Left renal cortex interstitium (tissue), 4 donors: ENCODE data around the gene CCDC182. TPM values are rescaled to one million over a fixed set of nuclear protein-coding genes. Genes with fewer than 3 reads are reported as not detected.

Experiments used
- DNase-seq, 4 donors: peaks; one replicate each; pipeline ENCODE4 v3.0.0-alpha.2; 2013; ENCODE audit warnings: low read depth in 4 of 4, low spot score in 2 of 4, missing footprints in 1 of 4
- polyA plus RNA-seq, 4 donors: library from polyadenylated mRNA; unstranded; fragments of 120-200 nt; gene quantifications; one replicate each; pipeline ENCODE4 v1.2.1, GENCODE V29; 2013; ENCODE audit not compliant: insufficient read length in 4 of 4

The CCDC182 gene
- polyA plus RNA-seq, 4 donors: 0.13 TPM; not detected in 3

DNA sequence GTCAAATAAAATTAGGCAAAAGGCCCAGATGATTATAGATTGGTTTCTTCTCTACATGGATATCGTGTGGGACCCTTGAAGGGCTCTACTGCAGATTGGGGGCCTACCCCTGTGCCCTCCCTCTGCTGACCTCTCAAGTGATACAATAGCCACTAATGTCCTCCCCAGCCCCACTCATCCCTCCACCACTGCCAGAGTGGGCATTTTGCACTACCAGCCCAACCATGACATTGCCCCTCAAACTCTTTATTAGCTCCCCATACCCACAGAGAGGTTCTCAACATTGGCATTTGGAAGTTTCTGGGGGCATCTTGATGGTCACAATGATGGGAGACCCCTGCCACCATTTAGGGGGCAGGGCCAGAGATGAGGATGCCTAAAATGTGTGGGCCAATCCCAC, 41.8 kb downstream of the CCDC182 start:
- DNase-seq: no peak

DNA sequence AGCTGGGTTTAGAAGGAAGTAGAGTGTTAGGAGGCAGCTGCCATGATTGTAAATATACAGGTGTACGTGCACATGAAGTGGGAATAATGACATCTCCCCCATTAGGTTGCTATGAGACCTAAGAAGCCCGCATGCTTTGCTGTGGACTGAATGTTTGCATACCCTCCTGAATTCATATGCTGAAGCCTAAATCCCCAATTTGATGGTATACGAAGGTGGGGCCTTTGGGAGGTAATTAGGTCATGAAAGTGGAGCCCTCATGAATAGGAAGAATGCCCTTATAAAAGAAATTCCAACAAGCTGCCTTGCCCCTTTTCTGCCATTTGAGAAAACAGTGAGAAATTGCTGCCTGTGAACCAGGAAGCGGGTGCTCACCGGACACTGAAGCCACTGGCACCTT, 44.0 kb downstream of the CCDC182 start:
- no peak for DNase-seq

DNA sequence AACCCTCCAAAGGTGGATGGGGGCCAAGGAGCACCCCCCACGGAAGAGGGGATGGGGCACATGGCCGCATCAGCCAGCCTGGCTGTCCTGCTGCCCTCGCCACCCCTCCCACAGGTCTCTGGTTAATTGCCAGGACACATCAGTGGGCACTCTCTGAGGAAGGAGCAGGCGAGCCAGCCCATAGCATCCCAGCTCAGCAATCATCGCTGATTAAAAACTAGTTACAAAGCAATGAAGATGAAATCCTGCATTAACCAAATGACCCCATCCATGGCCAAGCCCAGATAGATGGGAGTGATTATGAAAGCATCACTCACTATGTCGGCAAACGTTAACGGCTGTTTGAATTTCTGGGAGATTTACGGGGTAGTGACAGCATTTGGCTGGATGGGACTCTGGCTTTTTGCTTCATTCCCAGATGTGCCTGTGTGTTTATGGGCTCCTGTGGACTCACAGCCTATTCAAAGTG, 45.3 kb downstream of the CCDC182 start:
- peak in 2 of 4 donors; percentile 40 to 62 for DNase-seq

DNA sequence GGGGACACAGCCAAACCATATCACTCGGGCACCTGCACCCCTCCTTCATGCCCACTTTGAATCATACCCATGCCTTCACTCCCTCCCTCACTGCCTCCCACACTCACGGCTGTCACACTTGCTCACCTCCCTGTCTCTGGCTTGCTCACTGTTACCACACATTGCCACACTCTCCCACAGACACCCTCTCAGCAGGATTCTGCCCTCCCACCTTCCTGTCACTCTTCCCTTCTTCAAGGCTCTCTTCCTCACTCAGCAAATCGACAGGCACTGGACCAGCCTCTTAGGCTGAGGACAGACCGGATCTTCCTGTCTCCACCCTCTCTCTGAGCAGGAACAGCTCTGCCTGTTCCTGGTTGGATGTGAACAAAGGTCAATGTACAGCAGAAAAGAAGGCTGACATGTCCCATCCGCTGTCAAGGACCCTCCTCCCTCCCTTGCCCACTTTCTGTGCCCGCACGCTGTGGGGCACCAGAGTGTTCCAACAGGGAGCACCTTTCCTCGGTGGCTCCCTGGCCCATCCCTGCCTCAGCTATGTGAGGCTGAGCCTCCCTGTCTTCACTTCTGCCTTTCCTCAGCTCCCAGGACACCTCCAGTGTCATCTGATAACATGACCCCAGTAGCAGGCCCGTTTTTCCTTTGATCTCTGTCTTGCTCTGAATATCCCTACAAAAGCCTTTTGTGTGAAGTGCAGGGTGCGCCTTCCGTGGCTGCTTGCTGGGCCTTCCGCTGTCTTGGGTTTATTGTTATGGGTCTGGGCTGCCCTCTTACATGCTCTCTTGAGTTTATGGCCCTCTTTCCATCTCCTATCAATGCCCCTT, 47.0 kb downstream of the CCDC182 start:
- no peak for DNase-seq

DNA sequence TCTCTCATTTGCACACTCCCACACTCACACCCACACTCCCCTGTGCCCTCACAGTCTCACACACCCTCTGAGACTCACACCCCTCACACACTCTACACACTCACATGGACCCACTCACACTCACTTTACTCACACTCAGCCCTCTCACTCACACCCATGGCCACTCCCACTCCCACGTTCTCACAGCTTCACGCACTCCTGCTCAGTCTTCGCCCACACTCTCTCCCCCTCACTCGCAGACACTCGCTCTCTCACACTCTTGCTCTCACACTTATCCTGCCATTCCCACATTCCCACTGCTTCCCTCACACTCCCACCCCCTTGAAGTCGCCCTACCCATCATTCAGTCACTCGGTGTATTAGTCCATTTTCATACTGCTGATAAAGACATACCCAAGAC, 47.9 kb downstream of the CCDC182 start:
- no peak for DNase-seq

DNA sequence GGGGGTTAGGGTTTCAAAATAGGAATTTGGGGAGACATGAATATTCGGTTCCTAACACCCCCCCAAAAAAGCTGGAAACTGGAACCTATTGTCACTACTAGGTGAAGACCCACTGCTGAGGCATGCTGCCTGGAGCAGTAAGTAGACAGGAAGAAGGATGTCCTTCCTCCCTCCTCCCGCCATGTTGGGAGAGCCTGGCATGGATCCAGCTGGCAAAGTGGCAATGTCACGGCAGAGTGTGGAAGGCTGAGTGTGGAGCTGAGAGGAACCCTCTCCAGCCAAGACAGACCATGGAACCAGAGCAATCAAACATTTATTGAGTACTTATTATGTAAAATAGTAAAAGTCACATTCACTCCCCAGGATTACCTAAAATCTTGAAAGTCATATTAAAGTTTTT, 49.0 kb downstream of the CCDC182 start:
- DNase-seq: no peak

Other genes starting within 250 kb of the CCDC182 start
- 10 to 100 TPM; 57.6 to 63.7 (median 60.9) TPM for gene MRPS23, start 104.7 kb upstream of the CCDC182 start, polyA plus RNA-seq
- gene CUEDC1, start 210.1 kb upstream of the CCDC182 start, polyA plus RNA-seq: 10 to 100 TPM; 42.9 to 58.7 (median 52.2) TPM
- gene VEZF1, start 243.0 kb upstream of the CCDC182 start, polyA plus RNA-seq: 100 to 1,000 TPM; 104 to 112 (median 107) TPM